Left kidney (tissue), 2 donors: ENCODE results near the gene SHISA6. TPM values are rescaled to one million over a fixed set of nuclear protein-coding genes. Genes with fewer than 3 reads are reported as not detected.

Experiments used
- DNase-seq: peaks from one replicate; pipeline ENCODE4 v3.0.0-alpha.2; 2013
- polyA plus RNA-seq: library from polyadenylated mRNA; unstranded; fragments of 120-200 nt; gene quantifications from one replicate; pipeline ENCODE4 v1.2.1, GENCODE V29; 2013; ENCODE audit not compliant: insufficient read length

SHISA6 gene
- polyA plus RNA-seq, 1 donor: 1.8 TPM

- no peak for DNase-seq
Measured at GRCh38 chr17:11454096-11454495, 213.1 kb downstream of the SHISA6 start.

GRCh38 chr17:11458279-11458678, 217.3 kb downstream of the SHISA6 start:
- DNase-seq: no peak

GRCh38 chr17:11459861-11460331, 218.9 kb downstream of the SHISA6 start:
- no peak for DNase-seq

GRCh38 chr17:11461993-11462548, 221.1 kb downstream of the SHISA6 start:
- no peak for DNase-seq

GRCh38 chr17:11467639-11468038, 226.6 kb downstream of the SHISA6 start:
- DNase-seq: no peak

GRCh38 chr17:11485336-11486100, 244.5 kb downstream of the SHISA6 start:
- no peak for DNase-seq

GRCh38 chr17:11486101-11486867, 245.3 kb downstream of the SHISA6 start:
- DNase-seq: no peak

GRCh38 chr17:11486868-11487310, 245.9 kb downstream of the SHISA6 start:
- no peak for DNase-seq

GRCh38 chr17:11487469-11487868, 246.5 kb downstream of the SHISA6 start:
- no peak for DNase-seq

- DNase-seq: no peak
Measured at GRCh38 chr17:11488407-11488806, 247.4 kb downstream of the SHISA6 start.

- peak; percentile 21 for DNase-seq
Measured at GRCh38 chr17:11490171-11490755, 249.2 kb downstream of the SHISA6 start.

- DNase-seq: no peak
Measured at GRCh38 chr17:11492511-11492910, 251.5 kb downstream of the SHISA6 start.

GRCh38 chr17:11493936-11494335, 252.9 kb downstream of the SHISA6 start:
- no peak for DNase-seq

- peak; percentile 63 for DNase-seq
Measured at GRCh38 chr17:11495613-11496012, 254.6 kb downstream of the SHISA6 start.

GRCh38 chr17:11499881-11500280, 258.9 kb downstream of the SHISA6 start:
- no peak for DNase-seq

- no peak for DNase-seq
Measured at GRCh38 chr17:11503308-11504035, 262.5 kb downstream of the SHISA6 start.

GRCh38 chr17:11506635-11507034, 265.6 kb downstream of the SHISA6 start:
- peak; percentile 80 for DNase-seq

- no peak for DNase-seq
Measured at GRCh38 chr17:11511696-11512095, 270.7 kb downstream of the SHISA6 start.

GRCh38 chr17:11514565-11514964, 273.6 kb downstream of the SHISA6 start:
- DNase-seq: no peak

GRCh38 chr17:11514981-11515680, 274.1 kb downstream of the SHISA6 start:
- no peak for DNase-seq

- no peak for DNase-seq
Measured at GRCh38 chr17:11515901-11516300, 274.9 kb downstream of the SHISA6 start.
